GM08714 (cell line): ENCODE data around the gene S100A4.
"Not testable (repeated sequence)": the region's sequence is repeated elsewhere in the genome, so short reads cannot be mapped to it uniquely, and the experiment has no call there.

Experiments used
- H3K4me3 ChIP-seq: fragments of 200-500 bp; sonication (Bioruptor generic); 2 replicates; pipeline ENCODE4 v1.5.1; 2014; ENCODE audit warnings: mild to moderate bottlenecking, low read length, inconsistent platforms
- ZNF274 ChIP-seq: IDR thresholded peaks from 2 replicates; pipeline ENCODE4 v1.6.1; 2012; ENCODE audit warnings: mild to moderate bottlenecking, low read depth, low read length

Gene S100A4

DNA sequence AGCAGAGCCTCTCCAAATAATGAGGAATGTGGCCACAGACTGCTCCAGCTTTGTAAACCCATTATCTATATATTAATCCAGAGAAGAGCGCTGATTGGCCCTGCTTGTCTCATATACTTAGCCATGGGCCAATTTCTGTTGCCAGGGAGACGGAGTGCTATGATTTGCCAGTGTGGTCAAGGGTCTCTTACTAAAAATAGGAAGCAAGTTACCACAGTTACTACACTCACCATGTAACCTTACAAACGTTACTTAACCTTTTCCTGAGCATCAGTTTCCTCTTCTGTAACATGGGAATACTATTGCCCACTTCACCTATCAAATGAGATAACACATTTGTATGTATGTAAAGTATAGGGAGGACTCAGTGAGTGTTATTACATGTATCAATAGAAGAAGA, 27.7 kb upstream of the S100A4 start:
- TF ChIP-seq ZNF274, result no peak
- H3K4me3 ChIP-seq, result no peak overlapping the region

GRCh38 chr1:153572569-153573015, 27.0 kb upstream of the S100A4 start:
- H3K4me3 ChIP-seq, result no peak overlapping the region
- no peak for TF ChIP-seq ZNF274

DNA sequence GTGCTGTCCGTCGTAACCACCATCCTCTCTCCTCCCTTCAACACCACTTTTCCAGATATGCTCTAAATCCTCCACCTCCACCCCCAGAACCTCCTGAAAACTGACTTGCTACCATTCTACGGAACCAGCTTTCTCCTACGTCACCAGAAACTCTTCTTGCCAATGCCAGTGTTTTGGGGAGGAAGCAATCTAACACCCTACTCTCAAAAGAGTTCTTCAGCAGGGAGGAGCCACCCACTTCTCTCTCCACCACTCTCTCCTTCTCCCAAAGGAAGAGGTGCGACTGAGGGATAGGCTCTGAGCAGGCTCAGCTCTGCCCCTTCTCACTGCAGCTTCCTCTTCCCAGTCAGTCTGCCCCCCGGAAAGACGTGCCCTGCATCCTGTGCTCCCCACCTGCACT, 26.1 kb upstream of the S100A4 start:
- no peak for TF ChIP-seq ZNF274
- no peak overlapping the region for H3K4me3 ChIP-seq

DNA sequence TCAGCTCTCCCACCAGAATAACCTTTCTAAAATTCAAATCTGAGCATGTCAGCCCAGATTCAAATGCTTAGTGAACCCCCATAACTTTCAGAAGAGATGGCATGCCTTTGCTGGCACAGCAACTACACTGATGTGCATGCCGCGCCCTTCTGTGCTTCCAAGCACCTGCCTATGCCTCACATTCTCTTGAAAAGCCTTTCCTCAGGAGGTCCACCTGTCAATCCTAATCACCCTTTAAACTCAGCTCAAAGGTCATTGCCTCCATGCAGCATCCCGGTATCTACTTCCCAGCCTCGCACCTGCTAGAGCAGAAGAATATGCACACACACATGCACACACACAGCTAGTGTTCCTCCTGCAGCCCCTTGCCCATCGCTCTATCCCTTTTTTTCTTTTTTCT, 25.3 kb upstream of the S100A4 start:
- H3K4me3 ChIP-seq, result no peak overlapping the region
- TF ChIP-seq ZNF274, result no peak

- no peak for TF ChIP-seq ZNF274
- H3K4me3 ChIP-seq, result no peak overlapping the region
These were observed 23.9 kb upstream of the S100A4 start for GRCh38 chr1:153569465-153569864.

- H3K4me3 ChIP-seq, result no peak overlapping the region
- TF ChIP-seq ZNF274, result no peak
These were observed 22.9 kb upstream of the S100A4 start for GRCh38 chr1:153568367-153569099.

GRCh38 chr1:153567621-153568366, 22.2 kb upstream of the S100A4 start:
- no peak overlapping the region for H3K4me3 ChIP-seq
- no peak for TF ChIP-seq ZNF274

GRCh38 chr1:153566414-153567371, 21.1 kb upstream of the S100A4 start:
- no peak for TF ChIP-seq ZNF274
- no peak overlapping the region for H3K4me3 ChIP-seq

GRCh38 chr1:153565529-153566374, 20.1 kb upstream of the S100A4 start, which contains the start of gene S100A2:
Gene S100A2, minus strand, starts transcription at chr1:153565844. Its CDS starts 1,967 bp downstream, at chr1:153563877.
- no peak for TF ChIP-seq ZNF274
- H3K4me3 ChIP-seq, result no peak within 1 kb of the TSS

GRCh38 chr1:153563991-153564390, 18.4 kb upstream of the S100A4 start:
- no peak overlapping the region for H3K4me3 ChIP-seq
- no peak for TF ChIP-seq ZNF274

- no peak overlapping the region for H3K4me3 ChIP-seq
- TF ChIP-seq ZNF274, result no peak
These were observed 17.9 kb upstream of the S100A4 start for GRCh38 chr1:153563483-153563901.

- H3K4me3 ChIP-seq, result not testable (repeated sequence)
These were observed 16.4 kb upstream of the S100A4 start for GRCh38 chr1:153562021-153562420.

- no peak overlapping the region for H3K4me3 ChIP-seq
- no peak for TF ChIP-seq ZNF274
These were observed 15.9 kb upstream of the S100A4 start for GRCh38 chr1:153561466-153561985.
